Hepatocyte (in vitro differentiated cells): ENCODE results near the gene GAS2L1.
A peak's percentile ranks its signal among the peaks of the same experiment; 100 is the strongest.

Experiments
- EZH2 ChIP-seq: fragments of 200-600 bp; sonication (generic); IDR thresholded peaks from 2 replicates; pipeline ENCODE4 v1.6.1; 2016; ENCODE audit warnings: antibody characterized with exemption, mild to moderate bottlenecking, borderline replicate concordance
- EZH2phosphoT487 ChIP-seq: fragments of 200-600 bp; sonication (generic); IDR thresholded peaks from one replicate; pipeline ENCODE4 v1.6.1; 2018; ENCODE audit warnings: antibody characterized with exemption, mild to moderate bottlenecking, low read depth, moderate library complexity; ENCODE audit not compliant: unreplicated experiment, severe bottlenecking
- TF ChIP-seq, protein P1 (sequence below): fragments of 200-600 bp; sonication (generic); IDR thresholded peaks from 2 replicates; pipeline ENCODE4 v1.5.1; 2016; ENCODE audit warnings: antibody characterized with exemption, mild to moderate bottlenecking; ENCODE audit not compliant: poor library complexity

DNA sequence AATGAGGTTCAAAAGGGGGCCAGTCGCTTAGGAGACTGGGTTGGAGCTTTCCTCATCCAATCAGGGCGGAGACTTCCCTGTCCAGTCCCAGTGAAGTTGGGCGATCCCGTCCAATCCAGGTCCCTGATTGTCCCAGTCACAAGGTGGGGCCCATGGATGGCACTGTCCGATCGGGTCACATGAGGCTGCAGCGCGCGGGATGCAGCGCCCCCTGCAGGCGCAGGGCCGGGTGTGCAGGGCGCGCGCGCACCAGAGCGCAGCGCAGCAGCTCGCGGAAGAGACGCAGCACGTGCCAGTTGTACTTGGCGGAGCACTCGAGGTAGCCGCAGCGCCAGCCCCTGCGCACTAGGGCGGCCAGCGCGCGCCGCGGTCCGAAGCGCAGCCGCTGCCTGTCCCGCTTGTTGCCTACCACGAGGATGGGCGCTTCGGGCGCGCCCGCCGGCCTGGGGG is 6.7 kb downstream of the GAS2L1 start:
- TF ChIP-seq, protein P1, sequence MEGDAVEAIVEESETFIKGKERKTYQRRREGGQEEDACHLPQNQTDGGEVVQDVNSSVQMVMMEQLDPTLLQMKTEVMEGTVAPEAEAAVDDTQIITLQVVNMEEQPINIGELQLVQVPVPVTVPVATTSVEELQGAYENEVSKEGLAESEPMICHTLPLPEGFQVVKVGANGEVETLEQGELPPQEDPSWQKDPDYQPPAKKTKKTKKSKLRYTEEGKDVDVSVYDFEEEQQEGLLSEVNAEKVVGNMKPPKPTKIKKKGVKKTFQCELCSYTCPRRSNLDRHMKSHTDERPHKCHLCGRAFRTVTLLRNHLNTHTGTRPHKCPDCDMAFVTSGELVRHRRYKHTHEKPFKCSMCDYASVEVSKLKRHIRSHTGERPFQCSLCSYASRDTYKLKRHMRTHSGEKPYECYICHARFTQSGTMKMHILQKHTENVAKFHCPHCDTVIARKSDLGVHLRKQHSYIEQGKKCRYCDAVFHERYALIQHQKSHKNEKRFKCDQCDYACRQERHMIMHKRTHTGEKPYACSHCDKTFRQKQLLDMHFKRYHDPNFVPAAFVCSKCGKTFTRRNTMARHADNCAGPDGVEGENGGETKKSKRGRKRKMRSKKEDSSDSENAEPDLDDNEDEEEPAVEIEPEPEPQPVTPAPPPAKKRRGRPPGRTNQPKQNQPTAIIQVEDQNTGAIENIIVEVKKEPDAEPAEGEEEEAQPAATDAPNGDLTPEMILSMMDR = peak; percentile 41
- no peak for TF ChIP-seq EZH2
- TF ChIP-seq EZH2phosphoT487 = no peak
